Measurements from ENCODE around the gene CNTFR.
A peak's percentile ranks its signal among the peaks of the same experiment; 100 is the strongest.
"Not testable (repeated sequence)": the region's sequence is repeated elsewhere in the genome, so short reads cannot be mapped to it uniquely, and the experiment has no call there.

Gene CNTFR, protein sequence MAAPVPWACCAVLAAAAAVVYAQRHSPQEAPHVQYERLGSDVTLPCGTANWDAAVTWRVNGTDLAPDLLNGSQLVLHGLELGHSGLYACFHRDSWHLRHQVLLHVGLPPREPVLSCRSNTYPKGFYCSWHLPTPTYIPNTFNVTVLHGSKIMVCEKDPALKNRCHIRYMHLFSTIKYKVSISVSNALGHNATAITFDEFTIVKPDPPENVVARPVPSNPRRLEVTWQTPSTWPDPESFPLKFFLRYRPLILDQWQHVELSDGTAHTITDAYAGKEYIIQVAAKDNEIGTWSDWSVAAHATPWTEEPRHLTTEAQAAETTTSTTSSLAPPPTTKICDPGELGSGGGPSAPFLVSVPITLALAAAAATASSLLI

DNA sequence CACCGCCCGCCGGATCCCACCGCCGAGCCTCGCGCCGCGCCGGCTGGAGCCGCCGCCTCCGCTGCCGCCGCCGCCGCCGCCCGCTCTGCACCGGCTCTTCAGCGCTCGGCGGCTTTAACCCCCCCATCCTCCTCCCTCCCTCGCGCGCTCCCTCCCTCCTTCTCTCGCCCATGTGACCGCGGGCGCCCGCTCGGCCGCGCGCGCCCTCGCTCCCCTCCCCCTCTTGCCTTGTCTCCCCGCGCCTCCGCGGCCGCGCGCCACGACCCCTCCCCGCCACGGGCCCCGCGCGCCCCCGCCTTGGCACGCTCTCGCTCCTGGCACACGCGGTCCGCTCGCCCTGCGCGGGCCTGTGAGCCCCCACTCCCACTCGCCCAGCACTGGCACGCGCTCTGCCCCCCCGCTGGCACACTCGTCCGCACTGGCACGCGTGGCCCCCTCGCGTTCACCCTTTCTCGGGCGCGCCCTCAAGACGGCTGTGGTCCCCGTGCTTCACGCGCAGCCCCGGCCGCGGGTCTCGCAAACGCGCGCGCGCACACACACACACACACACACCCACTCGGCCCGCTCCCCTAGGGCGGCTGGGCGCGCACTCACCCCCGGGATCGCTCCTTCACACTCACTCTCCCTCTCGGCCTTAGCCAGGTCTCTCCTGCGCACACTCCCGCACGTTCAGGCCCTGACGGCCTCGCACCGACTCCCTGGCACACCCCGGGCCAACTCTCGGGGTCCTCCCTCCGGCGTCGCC is at the start of gene CNTFR:
CNTFR (minus strand) TSS at position 89 of the 745 bp plus-strand sequence. CDS start 20,743 bp downstream, outside the sequence.
- FAIRE-seq: no peak

DNA sequence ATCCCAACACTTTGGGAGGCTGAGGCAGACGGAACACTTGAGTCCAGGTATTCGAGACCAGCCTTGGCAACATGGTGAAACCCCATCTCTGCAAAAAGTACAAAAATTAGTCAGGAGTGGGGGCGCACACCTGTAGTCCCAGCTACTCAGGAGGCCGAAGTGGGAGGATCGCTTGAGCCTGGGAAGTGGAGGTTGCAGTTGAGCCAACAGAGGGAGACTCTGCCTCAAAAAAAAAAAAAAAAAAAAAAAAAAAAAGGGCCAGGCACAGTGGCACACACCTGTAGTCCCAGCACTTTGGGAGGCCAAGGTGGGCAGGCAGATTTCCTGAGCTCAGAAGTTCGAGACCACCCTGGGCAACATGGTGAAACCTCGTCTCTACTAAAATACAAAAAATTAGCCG is 49.8 kb upstream of the CNTFR start:
- not testable (repeated sequence) for FAIRE-seq

DNA sequence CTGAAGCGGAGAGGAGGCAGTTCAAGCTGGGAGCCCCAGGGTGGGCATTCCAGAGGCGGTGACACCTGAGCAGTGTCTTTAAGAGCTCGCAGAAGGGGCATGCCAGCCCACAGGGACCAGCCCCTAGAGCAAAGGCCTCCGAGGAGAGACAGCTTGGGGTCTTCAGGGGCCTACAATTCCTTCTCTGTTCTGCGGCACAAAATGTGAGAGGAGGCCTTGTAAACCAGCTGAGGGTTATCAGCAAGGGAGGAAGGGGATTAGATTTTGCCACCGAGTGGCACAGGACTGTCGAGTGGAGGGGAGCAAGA is 48.6 kb upstream of the CNTFR start:
- no peak for FAIRE-seq

DNA sequence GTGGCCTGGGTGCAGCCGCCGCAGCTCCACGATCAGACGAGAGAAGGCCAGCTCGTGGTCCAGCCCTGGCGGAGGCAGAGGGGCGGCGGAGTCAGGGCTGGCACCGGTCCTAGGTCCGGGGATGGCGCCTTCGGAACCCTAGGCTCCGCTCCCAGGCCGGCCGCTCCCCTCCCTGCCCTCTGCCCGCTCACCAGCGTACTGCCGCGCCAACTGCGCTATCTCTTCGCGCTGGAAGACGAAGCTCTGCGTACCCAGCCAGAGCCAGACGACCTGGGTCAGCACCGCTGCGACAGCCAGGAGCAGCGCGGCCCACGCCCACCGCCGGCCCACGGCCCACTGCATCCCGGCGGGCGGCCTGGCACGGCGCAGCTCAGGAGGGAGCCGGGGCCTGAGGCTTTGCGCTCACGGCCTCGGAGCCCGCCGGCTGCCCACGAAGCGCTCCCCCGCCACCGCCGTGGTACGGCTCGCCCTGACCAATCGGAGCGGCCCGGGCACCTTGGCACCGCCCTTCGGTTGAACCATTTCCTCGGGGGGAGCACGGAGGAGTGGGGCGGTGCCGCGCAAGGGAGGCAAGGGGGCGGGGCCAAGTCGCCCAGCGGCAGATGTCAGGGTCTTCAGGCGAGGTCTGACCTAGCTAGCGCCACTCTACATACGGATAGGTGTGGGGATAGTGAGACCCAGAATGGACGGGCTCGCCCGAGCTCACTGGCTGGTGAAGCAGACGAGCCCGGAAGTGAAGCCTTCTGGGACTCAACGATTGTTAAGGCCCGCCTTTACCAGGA is 48.0 kb upstream of the CNTFR start, which contains the start of gene SIGMAR1:
SIGMAR1 (minus strand) TSS at position 432 of the 782 bp plus-strand sequence; CDS start at position 342, 90 bp downstream.
- no peak for FAIRE-seq

DNA sequence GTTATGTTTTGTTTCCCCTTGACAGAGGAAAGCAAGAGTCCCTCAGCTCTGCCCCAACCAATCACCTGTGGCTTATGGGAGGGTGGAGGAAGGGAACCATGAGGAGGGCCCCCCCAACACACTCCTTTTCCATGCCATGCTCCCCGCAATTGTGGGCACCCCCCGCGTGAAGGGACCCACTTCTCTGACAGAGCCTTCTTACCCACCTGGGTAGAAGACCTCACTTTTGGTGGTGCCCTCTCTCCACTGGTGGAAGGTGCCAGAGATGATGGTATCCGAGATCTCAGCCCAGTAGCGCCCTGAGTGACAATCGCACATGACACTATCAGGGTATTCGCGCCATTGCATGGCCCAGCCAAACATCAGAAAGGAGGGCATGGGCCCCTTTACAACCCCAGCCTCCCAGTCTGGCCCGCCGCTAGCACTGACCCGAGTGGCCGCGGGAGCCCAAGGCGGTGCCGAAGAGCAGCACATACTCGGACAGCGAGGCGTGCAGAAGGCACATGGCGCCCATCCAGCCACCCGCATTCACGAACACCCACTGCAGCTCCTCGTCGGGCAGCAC is 47.3 kb upstream of the CNTFR start:
- no peak for FAIRE-seq

DNA sequence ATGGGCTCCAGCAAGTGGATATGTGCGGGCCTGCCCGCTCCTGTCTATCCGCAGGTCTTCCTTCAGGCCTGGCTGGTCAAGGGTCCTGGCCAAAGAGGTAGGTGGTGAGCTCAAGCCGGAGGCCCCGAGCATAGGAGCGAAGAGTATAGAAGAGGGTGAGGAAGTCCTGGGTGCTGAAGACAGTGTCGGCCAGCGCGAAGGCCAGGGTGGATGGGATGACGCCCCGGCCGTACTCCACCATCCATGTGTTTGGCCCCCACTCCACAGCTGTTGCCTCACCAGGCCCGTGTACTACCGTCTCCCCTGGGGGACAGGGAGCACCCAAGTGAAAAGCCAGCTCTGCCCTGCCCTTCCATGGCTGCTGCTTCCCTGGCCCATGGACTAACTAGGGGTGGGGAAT is 46.0 kb upstream of the CNTFR start:
- FAIRE-seq: no peak

DNA sequence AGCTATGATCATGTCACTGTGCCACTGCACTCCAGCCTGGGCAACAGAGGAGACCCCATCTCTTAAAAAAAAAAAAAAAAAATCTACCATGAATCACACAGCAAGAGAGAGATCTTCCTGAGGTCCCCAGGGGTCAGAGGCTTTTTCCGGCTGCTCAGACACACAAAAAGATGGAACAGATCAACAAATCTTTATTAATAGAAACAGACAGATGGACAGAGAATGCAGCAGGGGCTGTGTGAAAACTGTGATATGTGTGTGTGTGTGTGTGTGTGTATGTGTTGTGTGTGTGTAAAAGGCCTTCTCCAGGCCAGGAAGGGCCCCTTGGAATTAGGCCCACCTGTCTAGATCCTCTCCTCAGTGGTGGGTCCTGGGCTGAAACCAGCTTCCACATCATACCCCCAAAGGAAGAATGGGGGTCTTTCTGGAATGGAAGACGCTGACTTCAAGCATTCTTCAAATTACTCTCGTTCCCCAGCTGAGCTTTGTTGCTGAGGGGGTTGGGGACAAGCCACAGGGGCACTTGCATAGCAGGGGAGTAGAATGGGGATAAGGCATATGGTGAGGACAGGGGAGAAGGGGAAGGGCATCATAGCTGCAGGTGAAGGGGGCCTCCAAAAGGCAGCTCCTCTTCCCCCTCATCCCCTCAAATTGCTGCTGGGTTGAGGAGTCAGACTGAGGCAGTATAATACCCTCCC is 45.2 kb upstream of the CNTFR start:
- FAIRE-seq: no peak

DNA sequence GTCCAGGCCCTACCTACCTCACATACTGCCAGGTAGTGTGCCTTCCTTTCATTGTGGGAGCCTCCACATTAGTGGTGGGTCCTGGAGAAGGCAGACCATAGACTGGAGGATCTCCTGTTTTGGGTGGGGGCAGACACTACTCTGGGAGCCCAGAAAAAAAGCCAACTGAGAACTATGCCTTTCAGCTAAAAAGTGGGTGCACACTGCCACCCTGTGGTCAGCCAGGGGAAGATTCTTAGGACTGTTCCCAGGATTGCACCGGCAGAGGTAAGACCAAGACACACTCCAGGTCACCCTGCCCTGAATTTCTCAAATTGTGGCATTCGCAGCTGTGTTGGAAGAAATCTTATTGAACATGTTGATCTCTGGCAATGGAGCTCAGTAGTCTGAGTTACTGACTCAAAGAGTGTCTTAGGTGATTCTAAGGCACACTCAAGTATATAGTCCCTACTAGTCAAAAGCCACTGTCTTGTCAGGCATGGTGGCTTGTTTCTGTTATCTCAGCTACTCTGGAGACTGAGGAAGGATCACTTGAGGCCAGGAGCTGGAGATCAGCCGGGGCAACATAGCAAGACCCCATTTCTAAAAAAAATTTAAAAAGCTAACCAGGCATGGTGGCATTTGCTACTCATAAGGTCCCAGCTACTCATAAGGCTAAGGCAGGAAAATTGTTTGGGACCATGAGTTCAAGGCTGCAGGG is 44.5 kb upstream of the CNTFR start:
- FAIRE-seq: peak; percentile 21

DNA sequence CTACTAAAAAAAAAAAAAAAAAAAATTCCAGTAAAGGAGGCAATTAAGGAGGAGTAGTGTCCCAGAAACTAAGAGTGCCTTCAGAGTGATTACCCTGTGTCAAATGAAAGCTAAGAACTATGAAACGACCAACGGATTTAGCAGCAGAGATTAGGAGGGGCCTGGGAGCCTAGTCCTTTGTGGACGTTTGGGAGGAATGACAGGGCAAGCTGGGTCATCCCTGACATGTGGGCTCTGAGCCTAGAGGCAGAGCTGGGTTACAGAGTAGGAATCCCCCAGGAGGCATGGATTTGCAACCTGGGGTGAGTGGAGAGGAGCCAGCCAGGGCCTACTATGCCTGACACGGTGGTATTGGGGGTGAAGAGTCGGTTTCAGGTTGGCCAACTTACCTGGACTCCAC is 43.6 kb upstream of the CNTFR start:
- no peak for FAIRE-seq

DNA sequence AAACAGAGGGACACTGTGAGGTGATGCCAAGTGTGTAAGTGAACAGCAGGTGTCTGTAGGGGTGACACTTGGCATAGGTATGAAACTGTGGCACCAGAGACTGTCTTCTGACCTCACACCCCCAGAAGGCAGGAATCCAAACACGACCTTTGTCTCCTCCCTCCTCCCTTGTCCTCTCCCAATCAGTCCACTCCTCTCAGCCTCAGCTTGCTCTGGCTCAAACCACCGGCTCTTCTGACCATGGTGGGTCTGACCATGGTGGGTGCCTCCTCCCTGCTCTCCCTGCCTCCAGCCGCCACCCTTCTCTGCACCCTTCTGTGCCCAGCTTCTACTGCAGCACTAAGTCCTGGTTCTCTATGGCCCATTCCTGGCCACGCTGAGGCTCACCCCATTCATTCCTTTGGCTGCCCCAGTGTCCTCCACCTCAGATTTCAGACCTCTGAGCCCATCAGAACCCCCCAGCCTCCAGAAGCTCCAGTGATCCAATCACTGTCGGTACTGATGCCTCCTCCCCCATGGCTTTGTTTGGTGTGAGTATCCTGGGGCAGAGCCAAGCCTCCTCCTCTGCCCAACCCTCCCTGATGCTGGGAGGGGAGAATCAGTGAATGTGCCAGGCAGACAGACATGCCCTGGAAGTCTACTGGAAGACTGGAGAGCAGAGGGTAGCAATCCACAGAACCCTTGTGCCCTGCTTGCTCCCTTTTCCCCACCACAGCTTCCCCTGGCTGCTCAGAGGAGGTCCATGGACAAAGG is 41.1 kb upstream of the CNTFR start:
- no peak for FAIRE-seq

DNA sequence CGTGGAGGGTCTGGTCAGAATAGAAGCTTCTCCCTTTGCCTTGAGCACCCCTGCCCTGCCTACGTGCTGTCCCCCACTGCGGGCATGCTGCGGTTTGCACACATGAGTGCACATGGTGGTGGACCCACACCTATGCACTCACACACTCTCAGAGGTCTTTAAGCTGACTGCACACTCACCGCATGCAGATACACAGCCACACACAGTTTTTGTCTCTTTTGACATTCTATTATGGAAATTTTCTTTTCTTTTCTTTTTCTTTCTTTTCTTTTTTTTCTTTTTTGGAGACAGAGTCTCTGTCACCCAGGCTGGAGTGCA is 39.9 kb upstream of the CNTFR start:
- no peak for FAIRE-seq

DNA sequence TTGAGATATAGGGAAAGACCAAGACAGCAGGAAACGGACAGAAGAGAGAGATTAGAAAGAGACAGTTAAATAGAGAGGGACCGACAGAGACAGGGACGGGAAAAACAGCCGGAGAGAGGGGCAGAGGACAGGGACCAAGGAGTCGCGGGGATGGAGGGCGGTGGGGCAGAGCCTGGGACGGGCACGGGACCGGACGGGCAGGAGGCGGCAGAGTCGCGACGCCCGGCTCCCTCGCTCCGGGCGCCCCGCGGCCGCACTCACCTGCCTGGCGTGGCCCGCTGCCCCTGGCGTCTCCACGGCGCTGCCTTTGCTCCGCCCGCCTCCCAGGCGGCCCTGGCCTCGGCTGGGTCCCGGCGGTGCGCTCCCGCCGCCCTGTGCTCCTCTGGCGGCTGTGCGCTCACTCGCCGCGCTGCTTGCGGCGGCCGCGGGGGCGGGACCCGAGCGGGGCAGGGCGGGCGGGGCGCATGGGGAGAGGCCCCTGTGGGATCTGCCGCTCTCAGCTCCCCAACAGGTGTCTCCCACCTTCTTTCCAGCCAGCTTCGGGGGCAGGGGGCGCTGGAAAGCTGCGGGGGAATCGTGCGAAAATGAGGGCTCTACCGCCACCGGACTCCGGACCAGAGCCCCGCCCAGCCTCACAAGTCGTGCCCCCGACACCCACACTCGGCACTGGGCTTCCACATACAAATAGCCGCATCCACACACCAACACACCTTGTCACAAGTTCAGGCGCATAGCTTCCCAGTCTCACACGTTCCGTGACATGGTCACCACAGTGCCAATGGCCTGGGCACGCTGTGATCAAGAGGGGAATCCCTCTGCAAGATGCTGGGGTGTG is 39.3 kb upstream of the CNTFR start, which contains the start of gene ARID3C:
ARID3C (minus strand) TSS at position 411 of the 835 bp plus-strand sequence. CDS start 1,052 bp downstream, outside the sequence.
- no peak for FAIRE-seq

DNA sequence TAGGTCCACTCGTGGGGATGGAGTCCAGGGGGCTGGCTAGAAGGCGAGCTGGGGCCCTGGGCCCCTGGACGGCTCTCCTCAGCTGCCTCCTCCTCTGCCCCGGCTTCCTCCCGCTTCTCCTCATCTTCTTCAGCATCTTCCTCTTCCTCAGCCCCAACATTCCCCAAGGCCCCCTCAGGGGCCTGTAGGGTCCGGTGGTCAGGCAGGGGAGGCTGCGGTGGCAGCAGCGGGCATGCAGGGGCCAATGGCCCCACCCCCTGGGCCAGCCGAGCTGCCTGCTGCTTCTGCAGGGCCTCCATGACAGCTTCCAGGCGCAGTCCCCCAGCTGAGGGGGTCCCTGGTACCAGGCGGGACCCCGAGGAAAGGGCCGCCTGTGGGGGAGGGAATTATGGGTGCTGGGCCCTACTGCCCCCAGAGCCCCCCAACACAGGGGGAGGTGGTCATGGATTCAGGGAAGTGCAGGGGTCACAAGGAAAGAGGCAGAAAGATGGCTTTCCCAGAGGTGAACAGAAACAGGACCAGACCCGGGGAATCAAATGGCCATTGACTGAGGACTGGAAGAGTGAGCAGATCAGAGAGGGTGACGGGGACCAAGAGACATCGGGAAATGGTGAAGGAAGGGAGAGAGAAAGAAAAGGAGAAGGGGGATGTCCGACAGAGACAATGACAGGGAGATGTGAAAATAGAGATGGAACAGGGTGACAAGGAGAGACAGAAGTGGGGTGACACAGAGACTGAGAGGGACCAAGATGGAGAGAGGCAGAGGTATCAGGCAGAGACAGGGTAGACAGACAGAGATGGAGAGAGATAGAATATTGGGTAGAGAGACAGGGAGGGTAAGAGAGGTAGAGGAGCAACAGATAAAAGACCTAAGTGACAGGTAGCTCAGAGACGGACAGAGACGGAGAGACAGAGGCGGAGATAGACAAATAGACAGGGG is 38.5 kb upstream of the CNTFR start:
- FAIRE-seq: no peak

DNA sequence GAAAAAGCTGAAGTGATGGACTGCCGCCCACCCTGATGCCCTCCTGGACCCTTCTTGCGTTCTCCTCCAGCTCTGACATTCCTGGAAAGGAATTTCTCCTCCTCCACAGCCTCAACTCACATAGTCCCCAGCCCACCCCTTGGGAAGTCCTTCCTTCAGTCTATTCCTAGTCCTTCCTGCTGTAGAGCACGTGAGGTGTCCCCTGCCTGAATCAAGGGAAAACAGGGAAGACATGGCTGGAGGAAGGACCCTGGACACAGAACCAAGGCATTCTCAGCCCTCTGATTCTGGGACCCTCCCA is 35.6 kb upstream of the CNTFR start:
- no peak for FAIRE-seq

DNA sequence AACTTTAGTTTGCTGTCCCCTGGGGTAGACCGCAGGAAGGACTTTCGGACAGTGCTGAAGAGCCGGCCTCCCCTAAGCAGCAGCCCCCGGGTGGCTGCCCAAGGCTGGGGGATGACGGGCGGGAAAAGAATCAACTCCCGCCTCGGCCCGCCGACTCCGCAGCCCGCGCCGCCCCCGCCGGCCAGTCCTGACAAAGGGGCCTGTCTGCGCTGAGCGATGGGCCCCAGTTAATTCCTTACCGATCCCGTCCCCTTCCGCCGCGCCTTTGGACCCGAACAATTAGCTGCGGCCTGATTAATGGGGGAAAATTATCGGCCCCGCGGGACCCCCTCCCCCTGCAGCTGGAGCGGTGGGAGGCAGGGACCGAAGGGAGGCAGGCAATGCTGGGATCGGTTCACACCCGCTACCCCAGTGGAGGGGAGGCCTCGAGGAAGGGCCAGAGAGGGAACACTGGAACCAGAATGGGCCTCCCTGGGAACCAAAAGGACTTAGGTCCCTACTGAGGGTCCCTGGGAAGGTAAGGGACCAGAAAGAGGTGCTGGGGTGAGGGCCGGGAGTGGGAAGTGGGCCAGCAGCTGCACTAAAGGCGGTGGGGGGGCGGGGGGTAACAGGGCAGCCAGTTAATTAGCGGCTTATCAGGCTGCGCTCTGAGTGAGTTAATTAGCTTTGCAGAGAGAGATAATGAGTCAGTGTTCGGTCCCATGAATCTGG is 35.1 kb upstream of the CNTFR start:
- no peak for FAIRE-seq

DNA sequence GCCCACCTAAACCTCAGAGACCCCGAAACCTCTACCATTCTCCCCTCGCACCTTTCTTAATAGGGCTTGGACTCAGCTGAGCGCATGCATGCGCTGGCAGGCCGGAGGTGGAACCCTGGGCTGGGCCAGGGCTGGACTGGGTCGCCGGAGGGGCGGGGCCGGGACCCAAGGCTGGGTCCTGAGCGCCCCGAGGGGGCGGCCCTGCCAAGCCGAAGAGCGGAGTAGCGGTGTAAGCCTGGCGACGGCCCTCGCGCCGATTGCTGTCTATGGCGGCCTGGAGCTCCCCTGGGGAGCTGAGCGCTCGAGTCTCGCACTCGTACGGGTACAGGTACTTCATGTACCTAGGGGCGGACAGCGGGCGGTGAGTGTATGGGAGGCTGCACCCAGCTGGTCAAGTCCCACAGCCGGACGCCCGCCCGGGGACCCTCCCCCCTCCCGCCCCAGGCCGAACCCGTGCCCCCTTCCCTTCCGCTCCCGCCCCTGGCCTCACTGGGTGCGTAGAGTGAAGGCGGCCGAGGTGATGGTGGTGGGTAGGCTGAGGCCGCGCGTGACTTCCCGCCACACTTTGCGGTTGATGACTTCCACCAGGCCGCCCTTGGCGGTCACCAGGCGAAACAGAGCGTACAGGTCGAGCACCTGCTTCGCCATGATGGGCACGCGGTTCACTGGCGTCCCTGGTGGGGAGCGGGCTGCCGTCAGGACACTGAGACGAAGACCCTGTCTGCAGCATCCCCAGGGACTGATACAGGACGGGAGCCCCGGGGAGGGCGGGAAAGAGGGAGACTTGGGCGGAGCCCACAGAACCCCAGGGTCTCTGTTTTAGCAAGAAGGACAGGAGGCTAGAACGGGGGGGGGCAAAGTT is 34.1 kb upstream of the CNTFR start:
- no peak for FAIRE-seq
